ENCODE measurements around the gene NSG2.
A peak's percentile ranks its signal among the peaks of the same experiment; 100 is the strongest.

- peak; percentile 80 for TF ChIP-seq CTCF (IDR thresholded peaks at IDR 0.05; ENCODE audit: low read depth, low read length)
- no peak for TF ChIP-seq POLR2A (IDR thresholded peaks at IDR 0.05; ENCODE audit: extremely low read depth, insufficient read length)
- peak; percentile 83 for TF ChIP-seq MAX (IDR thresholded peaks at IDR 0.05; ENCODE audit: low read depth, low read length)
Observed at GRCh38 chr5:174045470-174046025, at the start of gene NSG2.
